Testis (tissue), 2 donors: ENCODE measurements around the gene RPTOR.

ENCODE experiments used
- CTCF ChIP-seq, 3 experiments: fragments of 450-650 bp in 2 of 3; fragments of 200-600 bp in 1 of 3; sonication (generic) in 1 of 3; IDR thresholded peaks; one replicate each; pipeline ENCODE4 v1.5.1; 2016 to 2019; ENCODE audit warnings: antibody characterized with exemption in 3 of 3, mild to moderate bottlenecking in 2 of 3, moderate library complexity in 1 of 3
- POLR2A ChIP-seq: fragments of 450-650 bp; IDR thresholded peaks from one replicate; pipeline ENCODE4 v1.6.1; 2017; ENCODE audit warnings: antibody characterized with exemption, mild to moderate bottlenecking, moderate library complexity

- TF ChIP-seq CTCF (IDR thresholded peaks at IDR 0.05) (no peak), POLR2A (no peak)
These were observed 294.9 kb downstream of the RPTOR start for GRCh38 chr17:80839511-80839941.
